CD14-positive monocyte (primary cell): Measurements from ENCODE around the gene TNFRSF19. TPM values are rescaled to one million over a fixed set of nuclear protein-coding genes. Genes with fewer than 3 reads are reported as not detected.

Source experiments
- DNase-seq, 3 donors: peaks; one replicate each; pipeline ENCODE4 v3.0.0-alpha.2; 2011 to 2022
- H2AFZ ChIP-seq: 2 replicates; pipeline ENCODE4 v1.6.0; 2012; ENCODE audit warnings: mild to moderate bottlenecking, low read depth, low read length, inconsistent platforms; ENCODE audit not compliant: insufficient read depth, poor library complexity, severe bottlenecking
- H3K27ac ChIP-seq, 2 donors: 1 replicate in 1 of 2; 2 replicates in 1 of 2; pipeline ENCODE4 v1.5.1; 2012 to 2013; ENCODE audit warnings: low read length in 2 of 2, control low read depth in 1 of 2, inconsistent platforms in 1 of 2, low read depth in 1 of 2, mild to moderate bottlenecking in 1 of 2
- H3K27me3 ChIP-seq, 2 donors: one replicate each; pipeline versions ENCODE4 v1.6.0 to v1.6.1; 2011 to 2013; ENCODE audit warnings: low read length in 2 of 2; ENCODE audit not compliant: control insufficient read depth in 2 of 2, insufficient read depth in 2 of 2
- H3K36me3 ChIP-seq, 2 donors: replicated peaks in 1 of 2; 1 replicate in 1 of 2; 2 replicates in 1 of 2; pipeline versions ENCODE4 v1.5.1 to v1.6.1; 2012 to 2013; ENCODE audit warnings: low read length in 2 of 2, control low read depth in 1 of 2, inconsistent platforms in 1 of 2, mild to moderate bottlenecking in 1 of 2; ENCODE audit not compliant: insufficient read depth in 2 of 2, control insufficient read depth in 1 of 2
- H3K4me1 ChIP-seq, 2 donors: 1 replicate in 1 of 2; 2 replicates in 1 of 2; pipeline versions ENCODE4 v1.5.1 to v1.6.1; 2012 to 2013; ENCODE audit warnings: low read length in 2 of 2, control low read depth in 1 of 2, inconsistent platforms in 1 of 2, mild to moderate bottlenecking in 1 of 2, moderate library complexity in 1 of 2; ENCODE audit not compliant: insufficient read depth in 2 of 2, control insufficient read depth in 1 of 2
- H3K4me2 ChIP-seq: replicated peaks from 2 replicates; pipeline ENCODE3; 2012; ENCODE audit warnings: low read length, moderate library complexity, mild to moderate bottlenecking; ENCODE audit not compliant: poor library complexity, severe bottlenecking; ENCODE audit errors: extremely low read depth
- H3K4me3 ChIP-seq, 3 experiments: fragments of 200-600 bp in 1 of 3; sonication (generic) in 1 of 3; replicated peaks in 1 of 3; 1 replicate in 2 of 3; 2 replicates in 1 of 3; pipeline ENCODE4 v1.5.1; 2011 to 2013; ENCODE audit warnings: low read length in 3 of 3, mild to moderate bottlenecking in 3 of 3, control low read depth in 2 of 3, low read depth in 2 of 3, inconsistent platforms in 1 of 3, moderate library complexity in 1 of 3
- H3K79me2 ChIP-seq: 2 replicates; pipeline ENCODE4 v1.6.0; 2012; ENCODE audit warnings: mild to moderate bottlenecking, control low read depth, inconsistent platforms, low read length, moderate library complexity; ENCODE audit not compliant: insufficient read depth
- H3K9ac ChIP-seq: 2 replicates; pipeline ENCODE4 v1.6.0; 2017; ENCODE audit warnings: low read length, mild to moderate bottlenecking; ENCODE audit not compliant: insufficient read depth, poor library complexity, severe bottlenecking
- H3K9me3 ChIP-seq, 2 donors: replicated peaks in 1 of 2; 1 replicate in 1 of 2; 2 replicates in 1 of 2; pipeline versions ENCODE4 v1.5.1 to v1.6.1; 2012 to 2013; ENCODE audit warnings: low read length in 2 of 2, control low read depth in 1 of 2; ENCODE audit not compliant: control insufficient read depth in 1 of 2, insufficient read depth in 1 of 2
- H4K20me1 ChIP-seq: 2 replicates; pipeline ENCODE4 v1.6.0; 2012; ENCODE audit warnings: mild to moderate bottlenecking, low read length, control low read depth, moderate library complexity; ENCODE audit not compliant: insufficient read depth
- H3K27ac Mint-ChIP-seq, 7 donors: one replicate each; pipeline ENCODE4 v1.8.0; 2020; ENCODE audit warnings: mild to moderate bottlenecking in 7 of 7, mixed read lengths in 7 of 7, moderate library complexity in 6 of 7, inconsistent platforms in 2 of 7
- H3K27me3 Mint-ChIP-seq, 3 donors: one replicate each; pipeline ENCODE4 v1.8.0; 2021 to 2022; ENCODE audit warnings: low read depth in 3 of 3, mild to moderate bottlenecking in 3 of 3, mixed read lengths in 3 of 3, moderate library complexity in 3 of 3, inconsistent platforms in 1 of 3
- H3K36me3 Mint-ChIP-seq, 2 donors: one replicate each; pipeline ENCODE4 v1.8.0; 2020; ENCODE audit warnings: mixed read lengths in 2 of 2, inconsistent platforms in 1 of 2, mild to moderate bottlenecking in 1 of 2
- H3K4me1 Mint-ChIP-seq: one replicate; pipeline ENCODE4 v1.8.0; 2020; ENCODE audit warnings: mild to moderate bottlenecking, mixed read lengths
- H3K4me3 Mint-ChIP-seq, 2 donors: one replicate each; pipeline ENCODE4 v1.8.0; 2020; ENCODE audit warnings: mild to moderate bottlenecking in 2 of 2, mixed read lengths in 2 of 2, moderate library complexity in 1 of 2
- H3K9me3 Mint-ChIP-seq, 7 donors: one replicate each; pipeline ENCODE4 v1.8.0; 2020 to 2022; ENCODE audit warnings: mixed read lengths in 7 of 7, mild to moderate bottlenecking in 6 of 7, moderate library complexity in 6 of 7, inconsistent platforms in 2 of 7
- WGBS: methylation state at CpG from one replicate; pipeline ENCODE4 v1.1.5; 2013; ENCODE audit warnings: missing lambda C conversion rate; ENCODE audit not compliant: insufficient coverage; 5-methylcytosine and 5-hydroxymethylcytosine counted together
- intact Hi-C, 2 donors: fragments of 100-400 bp; cut with micrococcal nuclease; formaldehyde crosslinking; loops; one replicate each; pipeline versions ENCODE4 v1.15.0 to v1.15.1; 2023
- polyA plus RNA-seq, 3 donors: library from polyadenylated mRNA; depleted of rRNA in 1 of 3; unstranded in 2 of 3; stranded (reverse) in 1 of 3; fragments of 300-500 nt in 2 of 3; fragments of >200 nt in 1 of 3; fragmentation: Illumina TruSeq in 2 of 3; gene quantifications; 1 replicate in 2 of 3; 2 replicates in 1 of 3; pipeline ENCODE4 v1.2.3, GENCODE V29; 2012 to 2021
- TF ChIP-seq, protein P1 (sequence below): fragments of 200-600 bp; IDR thresholded peaks from one replicate; pipeline ENCODE4 v1.8.0; 2022; ENCODE audit warnings: antibody characterized with exemption, mild to moderate bottlenecking

Gene TNFRSF19
- polyA plus RNA-seq, 3 donors: 0.11 TPM; not detected in 2

- no peaks in the 10 kb centered on the region for H3K4me1 Mint-ChIP-seq
- peaks cover 0 to 2% (median 0%) of the 10 kb centered on the region in 3 donors for H3K27me3 Mint-ChIP-seq
- peaks cover 0 to 6% (median 2%) of the 10 kb centered on the region in 7 donors for H3K9me3 Mint-ChIP-seq
- WGBS: 89% methylated on average over 3 of the region's 5 CpGs
- DNase-seq: no peak
- no peaks in the 10 kb centered on the region for H3K79me2 ChIP-seq
- no peaks in the 10 kb centered on the region for H4K20me1 ChIP-seq
- H3K36me3 Mint-ChIP-seq: no peaks in the 10 kb centered on the region
- H3K27ac Mint-ChIP-seq: no peak overlapping the region
- no peak overlapping the region for H3K27ac ChIP-seq
- no peak overlapping the region for H3K9ac ChIP-seq
- no peaks in the 10 kb centered on the region for H3K4me1 ChIP-seq
- no peaks in the 10 kb centered on the region for H3K36me3 ChIP-seq
- no peak overlapping the region for H2AFZ ChIP-seq
- no peaks in the 10 kb centered on the region for H3K27me3 ChIP-seq
- intact Hi-C loops: no loop called here
- H3K9me3 ChIP-seq: no peaks in the 10 kb centered on the region
- no peak overlapping the region for H3K4me2 ChIP-seq
- H3K4me3 Mint-ChIP-seq: no peak overlapping the region
- H3K4me3 ChIP-seq: no peak overlapping the region
- TF ChIP-seq, protein P1, sequence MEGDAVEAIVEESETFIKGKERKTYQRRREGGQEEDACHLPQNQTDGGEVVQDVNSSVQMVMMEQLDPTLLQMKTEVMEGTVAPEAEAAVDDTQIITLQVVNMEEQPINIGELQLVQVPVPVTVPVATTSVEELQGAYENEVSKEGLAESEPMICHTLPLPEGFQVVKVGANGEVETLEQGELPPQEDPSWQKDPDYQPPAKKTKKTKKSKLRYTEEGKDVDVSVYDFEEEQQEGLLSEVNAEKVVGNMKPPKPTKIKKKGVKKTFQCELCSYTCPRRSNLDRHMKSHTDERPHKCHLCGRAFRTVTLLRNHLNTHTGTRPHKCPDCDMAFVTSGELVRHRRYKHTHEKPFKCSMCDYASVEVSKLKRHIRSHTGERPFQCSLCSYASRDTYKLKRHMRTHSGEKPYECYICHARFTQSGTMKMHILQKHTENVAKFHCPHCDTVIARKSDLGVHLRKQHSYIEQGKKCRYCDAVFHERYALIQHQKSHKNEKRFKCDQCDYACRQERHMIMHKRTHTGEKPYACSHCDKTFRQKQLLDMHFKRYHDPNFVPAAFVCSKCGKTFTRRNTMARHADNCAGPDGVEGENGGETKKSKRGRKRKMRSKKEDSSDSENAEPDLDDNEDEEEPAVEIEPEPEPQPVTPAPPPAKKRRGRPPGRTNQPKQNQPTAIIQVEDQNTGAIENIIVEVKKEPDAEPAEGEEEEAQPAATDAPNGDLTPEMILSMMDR: no peak
These were observed 50.0 kb downstream of the TNFRSF19 start for GRCh38 chr13:23620211-23620610.

GRCh38 chr13:23620613-23621315 is 50.6 kb downstream of the TNFRSF19 start:
- no peaks in the 10 kb centered on the region for H3K36me3 Mint-ChIP-seq
- Histone ChIP-seq H4K20me1 (no peaks in the 10 kb centered on the region), H3K4me1 (no peaks in the 10 kb centered on the region), H3K79me2 (no peaks in the 10 kb centered on the region), H3K9me3 (no peaks in the 10 kb centered on the region), H3K4me3 (no peak overlapping the region), H3K4me2 (no peak overlapping the region), H2AFZ (no peak overlapping the region), H3K36me3 (no peaks in the 10 kb centered on the region), H3K27me3 (no peaks in the 10 kb centered on the region), H3K9ac (no peak overlapping the region), H3K27ac (no peak overlapping the region)
- peaks cover 0 to 9% (median 2%) of the 10 kb centered on the region in 7 donors for H3K9me3 Mint-ChIP-seq
- DNase-seq: no peak
- 97% methylated on average over 4 of the region's 8 CpGs for WGBS
- H3K4me1 Mint-ChIP-seq: no peaks in the 10 kb centered on the region
- H3K4me3 Mint-ChIP-seq: no peak overlapping the region
- H3K27me3 Mint-ChIP-seq: peaks cover 0 to 2% (median 0%) of the 10 kb centered on the region in 3 donors
- TF ChIP-seq, protein P1: no peak
- intact Hi-C loops: no loop called here
- no peak overlapping the region for H3K27ac Mint-ChIP-seq
